Activated T-helper 1 cell treated with anti-CD3 and anti-CD28 coated beads, Interleukin-2, amount 50 U/mL, for 16 hours (primary cell): ENCODE data around the gene CEBPA.

Source experiments
- DNase-seq, 2 donors: peaks; one replicate each; pipeline ENCODE4 v3.0.0-alpha.2; 2020; ENCODE audit warnings: low read depth in 1 of 2, low spot score in 1 of 2

CEBPA gene

DNA sequence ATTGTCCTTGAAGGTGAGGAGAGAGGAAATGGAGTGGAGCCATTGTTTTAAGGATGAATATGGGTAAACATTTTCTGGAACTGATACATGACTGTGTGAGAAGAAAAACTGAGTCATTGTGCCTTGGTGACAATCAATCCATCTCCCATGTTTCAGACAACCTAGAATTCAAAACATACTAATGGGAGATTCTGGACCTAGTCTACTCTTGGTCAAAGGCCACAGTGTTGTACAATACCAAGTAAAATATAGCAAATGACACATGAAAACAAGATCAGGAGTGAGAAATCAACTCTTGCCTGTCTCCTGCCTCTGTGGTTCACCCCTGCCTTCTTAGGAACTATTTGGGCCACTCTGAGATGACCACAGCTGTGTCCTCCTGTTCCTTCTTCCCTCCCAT lies 13.1 kb downstream of the CEBPA start:
- no peak for DNase-seq

DNA sequence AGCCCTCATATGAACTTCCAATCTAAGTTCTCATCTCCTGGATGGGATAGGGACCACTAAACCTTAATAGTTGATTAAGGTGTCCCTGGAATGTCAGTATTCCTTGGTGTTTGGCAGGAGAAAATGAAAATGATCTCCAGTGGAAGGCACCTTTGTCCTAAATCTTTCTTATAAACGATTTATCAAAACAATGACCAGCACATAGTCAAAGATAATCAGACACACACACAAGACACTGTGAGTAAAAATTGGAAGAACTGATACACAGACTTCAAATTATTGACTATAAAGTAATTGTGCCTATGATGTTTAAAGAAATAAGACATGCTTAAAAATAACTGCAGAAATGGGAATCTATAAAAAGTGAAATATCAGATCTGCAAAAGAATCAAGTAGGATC lies 13.7 kb downstream of the CEBPA start:
- DNase-seq, result no peak

DNA sequence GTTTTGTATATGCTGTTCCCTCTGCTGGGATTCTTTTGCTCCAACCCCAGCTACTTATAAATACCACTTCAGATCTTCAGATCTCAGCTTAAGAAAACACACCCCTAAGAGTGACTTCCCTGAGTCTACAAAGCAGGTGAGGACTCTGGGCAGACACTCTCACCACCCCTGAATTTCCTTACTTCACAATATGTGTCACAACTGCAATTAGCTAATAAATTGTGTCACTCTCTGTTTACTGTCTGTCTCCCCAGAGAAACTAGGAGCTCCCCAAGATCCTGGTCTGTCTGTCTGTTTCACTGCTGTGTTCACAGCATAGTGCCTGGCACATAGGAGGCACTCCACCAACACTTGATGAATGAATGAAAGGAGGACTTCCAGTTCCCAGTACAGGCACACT lies 14.4 kb downstream of the CEBPA start:
- DNase-seq, result no peak

DNA sequence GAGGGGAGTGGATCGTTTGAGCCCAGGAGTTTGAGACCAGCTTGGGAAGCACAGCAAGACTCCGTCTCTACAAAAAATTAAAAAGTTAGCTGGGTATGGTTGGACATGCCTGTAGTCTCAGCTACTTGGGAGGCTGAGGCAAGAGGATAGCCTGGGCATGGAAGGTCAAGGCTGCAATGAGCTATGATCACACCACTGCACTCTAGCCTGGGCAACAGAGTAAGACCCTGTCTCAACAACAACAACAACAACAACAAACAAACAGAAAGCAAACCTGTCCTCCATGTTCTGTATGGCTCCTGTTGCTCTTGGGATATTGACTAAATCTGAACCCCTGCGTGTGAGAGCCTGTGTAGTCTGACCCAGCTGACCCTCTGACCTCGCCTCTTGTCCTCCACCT lies 14.9 kb downstream of the CEBPA start:
- no peak for DNase-seq

GRCh38 chr19:33286899-33287298 lies 15.4 kb downstream of the CEBPA start:
- no peak for DNase-seq

GRCh38 chr19:33285441-33285927 lies 16.9 kb downstream of the CEBPA start:
- no peak for DNase-seq

DNA sequence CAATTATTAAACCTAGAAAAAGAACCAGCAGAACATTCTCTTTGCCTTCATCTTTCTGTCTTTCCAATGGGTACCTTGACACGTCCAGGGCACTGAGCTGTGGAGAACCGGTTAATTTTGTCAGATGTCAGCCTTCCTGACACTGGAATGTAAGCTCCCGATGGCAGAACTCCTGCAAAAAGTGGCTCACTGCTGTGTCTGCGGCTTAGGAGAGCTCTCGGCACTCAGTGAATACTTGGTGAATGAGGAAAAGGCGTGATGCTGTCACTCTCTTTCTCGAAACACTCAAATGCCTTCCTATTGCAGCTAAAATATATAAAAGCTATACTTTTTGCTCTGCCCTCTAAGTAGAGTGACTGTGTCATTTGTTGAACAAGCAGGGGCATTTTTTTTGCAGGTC lies 17.6 kb downstream of the CEBPA start:
- no peak for DNase-seq

DNA sequence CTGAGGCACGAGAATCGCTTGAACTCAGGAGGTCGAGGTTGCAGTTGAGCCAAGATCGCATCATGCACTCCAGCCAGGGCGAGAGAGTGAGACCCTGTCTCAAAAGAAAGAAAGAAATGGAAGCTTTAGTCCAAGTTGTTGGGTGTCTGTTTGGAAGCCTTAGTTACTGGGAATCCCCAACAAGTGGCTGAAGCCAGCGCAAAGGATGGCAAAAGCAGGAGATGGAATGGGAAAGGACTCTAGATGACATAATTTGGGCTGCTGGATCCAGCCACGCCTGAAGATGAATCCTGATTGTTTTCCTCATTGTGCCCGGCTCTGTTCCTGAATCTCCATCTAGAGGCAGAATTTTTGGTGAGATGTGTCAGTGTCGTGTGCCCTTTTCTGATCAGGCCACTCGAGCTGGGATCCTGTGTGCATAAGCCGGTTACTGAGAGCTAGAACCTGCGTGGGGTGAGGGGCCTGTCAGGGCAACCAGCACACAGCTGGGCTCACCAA lies 18.1 kb downstream of the CEBPA start:
- no peak for DNase-seq

- DNase-seq, result no peak
These were observed 18.7 kb downstream of the CEBPA start for GRCh38 chr19:33283589-33283988.

GRCh38 chr19:33282036-33282671 lies 20.2 kb downstream of the CEBPA start:
- DNase-seq, result no peak

- DNase-seq, result no peak
These were observed 20.9 kb downstream of the CEBPA start for GRCh38 chr19:33281296-33281926.

DNA sequence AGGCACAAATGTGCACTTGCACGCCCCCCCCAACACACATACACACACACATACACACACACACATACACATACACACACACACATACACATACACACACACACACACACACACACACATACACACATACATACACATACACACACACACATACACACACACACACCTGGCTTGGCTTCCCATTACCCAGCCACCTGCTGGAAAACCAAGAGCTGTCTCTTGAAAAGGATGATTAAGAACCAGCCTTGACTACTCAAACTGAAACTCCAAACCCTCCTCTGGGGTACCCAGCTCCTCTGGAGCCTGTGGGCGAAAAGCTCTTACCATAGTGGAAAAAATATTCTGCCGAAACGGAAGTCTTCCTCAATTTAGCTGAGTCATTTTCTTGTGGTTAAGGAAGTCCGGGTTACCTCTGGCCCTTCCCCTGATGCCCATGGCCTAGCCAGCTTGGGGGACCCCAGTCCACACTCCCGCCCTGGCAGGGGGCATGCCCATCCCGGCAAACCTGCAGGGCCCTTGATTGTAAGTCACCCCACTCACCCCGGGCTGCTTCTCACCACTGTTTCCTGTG lies 21.9 kb downstream of the CEBPA start:
- no peak for DNase-seq

DNA sequence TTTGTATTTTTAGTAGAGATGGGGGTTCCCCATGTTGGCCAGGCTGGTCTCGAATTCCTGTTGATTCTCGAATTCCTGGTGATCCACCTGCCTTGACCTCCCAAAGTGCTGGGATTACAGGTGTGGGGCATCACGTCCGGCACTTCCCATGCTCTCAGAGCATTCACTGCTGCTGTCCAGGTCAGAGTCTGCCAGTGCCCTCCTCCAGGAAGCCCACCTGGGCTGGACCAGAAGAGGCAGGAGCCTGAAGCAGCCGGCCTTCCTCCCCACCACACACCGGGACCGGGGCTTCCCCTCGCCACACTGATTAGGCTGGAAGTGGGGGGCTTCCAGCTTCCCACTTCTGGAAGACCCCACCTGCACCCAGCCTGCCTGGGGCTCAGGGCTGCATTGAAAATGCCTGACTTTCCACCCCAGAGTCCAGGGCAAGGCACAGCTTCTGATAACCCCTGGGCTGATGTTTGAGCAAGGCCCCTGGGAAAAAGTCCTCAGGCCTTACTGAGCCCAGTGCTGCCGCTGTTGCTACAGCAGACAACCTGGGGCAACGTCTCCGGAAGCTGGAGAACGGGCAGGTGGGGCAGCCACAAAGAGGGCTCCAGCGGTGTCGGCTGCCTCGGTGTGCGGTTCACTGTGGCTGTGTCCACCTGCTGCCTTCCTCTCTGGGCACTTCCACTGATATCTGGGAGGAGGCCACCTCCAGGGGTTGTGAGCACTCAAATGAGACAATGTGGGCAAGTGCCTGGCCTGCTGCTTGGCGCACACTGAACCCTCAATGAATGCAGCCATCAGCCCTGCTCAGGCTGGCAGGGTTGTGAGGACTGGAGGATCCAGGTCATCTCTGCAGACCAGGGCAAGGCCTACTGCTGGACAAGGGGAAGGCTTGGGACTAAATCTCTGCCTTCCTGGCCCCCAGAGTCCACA lies 22.6 kb downstream of the CEBPA start:
- no peak for DNase-seq

GRCh38 chr19:33278403-33279269 lies 23.7 kb downstream of the CEBPA start:
- no peak for DNase-seq

GRCh38 chr19:33278023-33278402 lies 24.3 kb downstream of the CEBPA start:
- no peak for DNase-seq

GRCh38 chr19:33277434-33277833 lies 24.9 kb downstream of the CEBPA start:
- DNase-seq, result no peak

GRCh38 chr19:33275933-33276619 lies 26.3 kb downstream of the CEBPA start:
- no peak for DNase-seq

GRCh38 chr19:33275559-33275932 lies 26.8 kb downstream of the CEBPA start:
- DNase-seq, result no peak

- DNase-seq, result no peak
These were observed 27.4 kb downstream of the CEBPA start for GRCh38 chr19:33274663-33275558.
